Measurements from ENCODE around the gene LIPT1. TPM values are rescaled to one million over a fixed set of nuclear protein-coding genes. Genes with fewer than 3 reads are reported as not detected.
"Not testable (repeated sequence)": the region's sequence is repeated elsewhere in the genome, so short reads cannot be mapped to it uniquely, and the experiment has no call there.

The LIPT1 gene
- total RNA-seq, 1 donor from 2014 or later, result 7.9 TPM

GRCh38 chr2:99188357-99188756 lies 33.6 kb downstream of the LIPT1 start:
- Histone ChIP-seq H3K27ac (replicated peaks) (no peak overlapping the region), H3K36me3 (peaks cover 46% of the 10 kb centered on the region), H3K27me3 (ENCODE audit: low read depth) (no peaks in the 10 kb centered on the region), H3K4me1 (peaks cover 12% of the 10 kb centered on the region), H3K9me3 (replicated peaks) (no peaks in the 10 kb centered on the region), H3K4me3 (no peak overlapping the region)
- no peak for DNase-seq
- intact Hi-C loops (cut with micrococcal nuclease), result no loop called here
- no peak for TF ChIP-seq CTCF (IDR thresholded peaks at IDR 0.05; ENCODE audit: borderline replicate concordance)

- intact Hi-C loops (cut with micrococcal nuclease), result no loop called here
- Histone ChIP-seq H3K27me3 (ENCODE audit: low read depth) (no peaks in the 10 kb centered on the region), H3K36me3 (peaks cover 67% of the 10 kb centered on the region), H3K4me1 (no peaks in the 10 kb centered on the region), H3K4me3 (no peak overlapping the region), H3K27ac (replicated peaks) (no peak overlapping the region), H3K9me3 (replicated peaks) (no peaks in the 10 kb centered on the region)
- DNase-seq, result no peak
- no peak for TF ChIP-seq CTCF (IDR thresholded peaks at IDR 0.05; ENCODE audit: borderline replicate concordance)
Observed at GRCh38 chr2:99190548-99190947, 35.8 kb downstream of the LIPT1 start.

- intact Hi-C loops (cut with micrococcal nuclease); H3K27me3 ChIP-seq (ENCODE audit: low read depth); DNase-seq; H3K9me3 ChIP-seq (replicated peaks); H3K4me1 ChIP-seq; H3K4me3 ChIP-seq; H3K27ac ChIP-seq (replicated peaks): not testable (repeated sequence)
- H3K36me3 ChIP-seq, result peaks cover 85% of the 10 kb centered on the region
Observed at GRCh38 chr2:99192364-99192763, 37.6 kb downstream of the LIPT1 start.

GRCh38 chr2:99198103-99198841 lies 43.5 kb downstream of the LIPT1 start:
- intact Hi-C loops (cut with micrococcal nuclease), result no loop called here
- no peak overlapping the region for H3K4me3 ChIP-seq
- H3K27me3 ChIP-seq (ENCODE audit: low read depth), result no peaks in the 10 kb centered on the region
- no peaks in the 10 kb centered on the region for H3K4me1 ChIP-seq
- peaks cover 50% of the 10 kb centered on the region for H3K36me3 ChIP-seq
- DNase-seq, result no peak
- H3K9me3 ChIP-seq (replicated peaks), result no peaks in the 10 kb centered on the region
- TF ChIP-seq CTCF (IDR thresholded peaks at IDR 0.05; ENCODE audit: borderline replicate concordance), result no peak
- H3K27ac ChIP-seq (replicated peaks), result no peak overlapping the region

GRCh38 chr2:99200076-99200800 lies 45.5 kb downstream of the LIPT1 start:
- H3K27ac ChIP-seq (replicated peaks), result no peak overlapping the region
- no peak overlapping the region for H3K4me3 ChIP-seq
- H3K9me3 ChIP-seq (replicated peaks), result no peaks in the 10 kb centered on the region
- intact Hi-C loops (cut with micrococcal nuclease), result no loop called here
- H3K4me1 ChIP-seq, result no peaks in the 10 kb centered on the region
- no peak for TF ChIP-seq CTCF (IDR thresholded peaks at IDR 0.05; ENCODE audit: borderline replicate concordance)
- DNase-seq, result no peak
- H3K36me3 ChIP-seq, result peaks cover 32% of the 10 kb centered on the region
- H3K27me3 ChIP-seq (ENCODE audit: low read depth), result no peaks in the 10 kb centered on the region

Data from left ventricle myocardium inferior (tissue), 1 donor.